H9 (cell line): ENCODE data around the gene GABRB2. TPM values are rescaled to one million over a fixed set of nuclear protein-coding genes. Genes with fewer than 3 reads are reported as not detected.

Experiments
- DNase-seq: peaks from one replicate; pipeline ENCODE4 v3.0.0-alpha.2; 2017
- H2AFZ ChIP-seq: one replicate; pipeline ENCODE4 v1.6.1; 2013; ENCODE audit warnings: mild to moderate bottlenecking, low read length, control low read depth, moderate library complexity
- H2AK5ac ChIP-seq: 2 replicates; pipeline ENCODE4 v1.6.1; 2013; ENCODE audit warnings: low read length, control low read depth, mixed read lengths; ENCODE audit not compliant: insufficient read length
- H2BK120ac ChIP-seq: one replicate; pipeline ENCODE4 v1.6.1; 2013; ENCODE audit warnings: low read depth, mild to moderate bottlenecking, low read length, control low read depth, inconsistent platforms; ENCODE audit not compliant: poor library complexity, severe bottlenecking
- H2BK12ac ChIP-seq: 2 replicates; pipeline ENCODE4 v1.6.1; 2013; ENCODE audit warnings: low read length, control low read depth, mixed read lengths, low read depth; ENCODE audit not compliant: insufficient read length
- H2BK15ac ChIP-seq: 2 replicates; pipeline ENCODE4 v1.6.1; 2013; ENCODE audit warnings: low read depth, low read length, control low read depth
- H2BK20ac ChIP-seq: one replicate; pipeline ENCODE4 v1.6.1; 2013; ENCODE audit warnings: low read depth, mild to moderate bottlenecking, low read length, control low read depth, inconsistent platforms; ENCODE audit not compliant: poor library complexity, severe bottlenecking
- H2BK5ac ChIP-seq: 2 replicates; pipeline ENCODE4 v1.6.1; 2013; ENCODE audit warnings: low read length, control low read depth, mixed read lengths; ENCODE audit not compliant: insufficient read length
- H3K14ac ChIP-seq: 2 replicates; pipeline ENCODE4 v1.6.1; 2013; ENCODE audit warnings: low read length, control low read depth; ENCODE audit not compliant: insufficient read depth
- H3K18ac ChIP-seq: 2 replicates; pipeline ENCODE4 v1.6.1; 2013; ENCODE audit warnings: low read depth, mild to moderate bottlenecking, mixed read lengths, low read length, control low read depth; ENCODE audit not compliant: insufficient read length
- H3K23ac ChIP-seq: 2 replicates; pipeline ENCODE4 v1.6.1; 2013; ENCODE audit warnings: low read length, control low read depth, mixed read lengths, low read depth; ENCODE audit not compliant: insufficient read length
- H3K23me2 ChIP-seq: 2 replicates; pipeline ENCODE4 v1.6.1; 2013; ENCODE audit warnings: low read depth, mild to moderate bottlenecking, mixed read lengths, low read length, control low read depth; ENCODE audit not compliant: insufficient read length, poor library complexity, severe bottlenecking
- H3K27ac ChIP-seq: 2 replicates; pipeline ENCODE4 v1.5.1; 2013; ENCODE audit warnings: low read length, control low read depth, mixed read lengths, low read depth; ENCODE audit not compliant: insufficient read length
- H3K27me3 ChIP-seq: 2 replicates; pipeline ENCODE4 v1.6.1; 2013; ENCODE audit warnings: low read length, control low read depth, inconsistent platforms; ENCODE audit not compliant: insufficient read depth
- H3K4ac ChIP-seq: 2 replicates; pipeline ENCODE4 v1.6.1; 2013; ENCODE audit warnings: low read depth, mild to moderate bottlenecking, control low read depth, inconsistent platforms, low read length, moderate library complexity
- H3K4me1 ChIP-seq: 2 replicates; pipeline ENCODE4 v1.6.1; 2013; ENCODE audit warnings: low read length, control low read depth, inconsistent platforms; ENCODE audit not compliant: insufficient read depth
- H3K4me2 ChIP-seq: 2 replicates; pipeline ENCODE4 v1.6.1; 2013; ENCODE audit warnings: low read length, control low read depth, mixed read lengths; ENCODE audit not compliant: insufficient read length, insufficient read depth
- H3K56ac ChIP-seq: 2 replicates; pipeline ENCODE4 v1.6.1; 2013; ENCODE audit warnings: low read depth, mild to moderate bottlenecking, mixed read lengths, low read length, control low read depth; ENCODE audit not compliant: insufficient read length
- H3K79me1 ChIP-seq: 2 replicates; pipeline ENCODE4 v1.6.1; 2013; ENCODE audit warnings: low read depth, mild to moderate bottlenecking, moderate library complexity, low read length, control low read depth, inconsistent platforms; ENCODE audit not compliant: insufficient read depth, poor library complexity, severe bottlenecking
- H3K79me2 ChIP-seq: 2 replicates; pipeline ENCODE4 v1.6.1; 2013; ENCODE audit warnings: low read length, control low read depth, inconsistent platforms; ENCODE audit not compliant: insufficient read depth
- H3K9ac ChIP-seq: 2 replicates; pipeline ENCODE4 v1.6.1; 2013; ENCODE audit warnings: low read length, control low read depth, mixed read lengths; ENCODE audit not compliant: insufficient read length; ENCODE audit errors: extremely low read depth
- H3K9me3 ChIP-seq: one replicate; pipeline ENCODE4 v1.6.1; 2013; ENCODE audit warnings: low read depth, low read length, inconsistent platforms; ENCODE audit not compliant: control insufficient read depth
- H3T11ph ChIP-seq: one replicate; pipeline ENCODE4 v1.6.1; 2013; ENCODE audit warnings: mild to moderate bottlenecking, low read length, control low read depth, inconsistent platforms
- H4K20me1 ChIP-seq: one replicate; pipeline ENCODE4 v1.6.1; 2013; ENCODE audit not compliant: control insufficient read depth, insufficient read length, insufficient read depth
- H4K5ac ChIP-seq: 2 replicates; pipeline ENCODE4 v1.6.1; 2013; ENCODE audit warnings: low read depth, mild to moderate bottlenecking, mixed read lengths, low read length, control low read depth; ENCODE audit not compliant: insufficient read length
- H4K8ac ChIP-seq: replicated peaks from 2 replicates; pipeline ENCODE4 v1.6.1; 2013; ENCODE audit warnings: low read length, control low read depth, mixed read lengths, low read depth; ENCODE audit not compliant: insufficient read length
- H4K91ac ChIP-seq: 2 replicates; pipeline ENCODE4 v1.6.1; 2013; ENCODE audit warnings: low read depth, mild to moderate bottlenecking, moderate library complexity, mixed read lengths, low read length, control low read depth; ENCODE audit not compliant: insufficient read length
- H3K27ac Mint-ChIP-seq, 3 experiments: 2 replicates in 2 of 3; 3 replicates in 1 of 3; pipeline ENCODE4 v1.8.0; 2020 to 2021; ENCODE audit warnings: mixed read lengths in 3 of 3, mild to moderate bottlenecking in 1 of 3, moderate library complexity in 1 of 3
- H3K27me3 Mint-ChIP-seq: 2 replicates; pipeline ENCODE4 v1.8.0; 2021; ENCODE audit warnings: low read depth, mild to moderate bottlenecking, moderate library complexity, mixed read lengths
- H3K36me3 Mint-ChIP-seq, 3 experiments: 2 replicates in 2 of 3; 3 replicates in 1 of 3; pipeline ENCODE4 v1.8.0; 2020 to 2021; ENCODE audit warnings: low read depth in 3 of 3, mixed read lengths in 3 of 3; ENCODE audit not compliant: insufficient read depth in 1 of 3
- H3K4me1 Mint-ChIP-seq, 2 experiments: 2 replicates each; pipeline ENCODE4 v1.8.0; 2020; ENCODE audit warnings: mixed read lengths in 2 of 2
- H3K4me3 Mint-ChIP-seq, 2 experiments: 2 replicates in 1 of 2; 3 replicates in 1 of 2; pipeline ENCODE4 v1.8.0; 2020 to 2021; ENCODE audit warnings: mild to moderate bottlenecking in 2 of 2, mixed read lengths in 2 of 2, moderate library complexity in 1 of 2
- H3K9me3 Mint-ChIP-seq, 2 experiments: 2 replicates in 1 of 2; 3 replicates in 1 of 2; pipeline ENCODE4 v1.8.0; 2020; ENCODE audit warnings: mild to moderate bottlenecking in 2 of 2, mixed read lengths in 2 of 2, moderate library complexity in 1 of 2
- CTCF ChIP-seq: fragments of 200-600 bp; sonication (generic); conservative IDR thresholded peaks from 3 replicates; pipeline ENCODE4 v1.8.0; 2021; ENCODE audit warnings: antibody characterized with exemption, mild to moderate bottlenecking
- WGBS: extraction: QIAGEN DNeasy Blood & Tissue Kit; methylation state at CpG from one replicate; pipeline ENCODE4 v1.1.7; 2013; ENCODE audit warnings: missing lambda C conversion rate, low lambda C conversion rate, mixed read lengths; ENCODE audit not compliant: insufficient read length; ENCODE audit errors: extremely low coverage; 5-methylcytosine and 5-hydroxymethylcytosine counted together
- total RNA-seq: library from RNA; stranded (reverse); gene quantifications from 2 replicates; pipeline ENCODE4 v1.2.1, GENCODE V29; 2021

GABRB2 gene
- total RNA-seq, 1 experiment from 2014 or later: 0.20 TPM

GRCh38 chr5:161311965-161312364, 234.6 kb downstream of the GABRB2 start:
- no peak overlapping the region for H4K8ac ChIP-seq
- no peaks in the 10 kb centered on the region for H3K27me3 Mint-ChIP-seq
- H2BK12ac ChIP-seq: no peak overlapping the region
- H3K18ac ChIP-seq: no peak overlapping the region
- no peak overlapping the region for H3K56ac ChIP-seq
- H3K4ac ChIP-seq: no peak overlapping the region
- H2BK120ac ChIP-seq: no peak overlapping the region
- H3K9me3 Mint-ChIP-seq: peaks cover 2 to 5% of the 10 kb centered on the region in 2 experiments; a peak in 3 of 5 replicates
- H3K9ac ChIP-seq: no peak overlapping the region
- H3K9me3 ChIP-seq: no peaks in the 10 kb centered on the region
- no peak overlapping the region for H2AK5ac ChIP-seq
- H3K4me3 Mint-ChIP-seq: no peak overlapping the region
- H3K14ac ChIP-seq: no peak overlapping the region
- H3K27me3 ChIP-seq: no peaks in the 10 kb centered on the region
- no peak overlapping the region for H2AFZ ChIP-seq
- H4K91ac ChIP-seq: no peak overlapping the region
- H4K20me1 ChIP-seq: no peaks in the 10 kb centered on the region
- H3K23me2 ChIP-seq: no peaks in the 10 kb centered on the region
- H3K36me3 Mint-ChIP-seq: no peaks in the 10 kb centered on the region
- no peak for TF ChIP-seq CTCF
- H2BK20ac ChIP-seq: no peak overlapping the region
- no peak overlapping the region for H2BK15ac ChIP-seq
- H2BK5ac ChIP-seq: no peak overlapping the region
- H3K79me1 ChIP-seq: no peaks in the 10 kb centered on the region
- no peak overlapping the region; a peak in 1 of 7 replicates for H3K27ac Mint-ChIP-seq
- H4K5ac ChIP-seq: no peak overlapping the region
- H3K79me2 ChIP-seq: no peaks in the 10 kb centered on the region
- WGBS: no CpG with 5 or more reads among the region's 3 CpGs
- H3K4me1 Mint-ChIP-seq: no peaks in the 10 kb centered on the region
- H3K23ac ChIP-seq: no peak overlapping the region
- no peak overlapping the region for H3T11ph ChIP-seq
- no peak overlapping the region for H3K27ac ChIP-seq
- no peak overlapping the region for H3K4me2 ChIP-seq
- DNase-seq: no peak
- no peaks in the 10 kb centered on the region for H3K4me1 ChIP-seq
